Cardiac septum (tissue), 1 donor: ENCODE data around the gene ZNF154. TPM values are rescaled to one million over a fixed set of nuclear protein-coding genes. Genes with fewer than 3 reads are reported as not detected.

Experiments
- DNase-seq: peaks from one replicate; pipeline ENCODE4 v3.0.0-alpha.2; 2020; ENCODE audit warnings: low spot score
- intact Hi-C: fragments of 100-400 bp; cut with DNase I; formaldehyde crosslinking; loops from one replicate; pipeline ENCODE4 v1.14.0; 2022
- total RNA-seq: library from RNA; stranded (reverse); fragmentation: NEBNext Ultra II Directional; extraction: Animal tissue kit (Norgen Biotek cat#: 25700); gene quantifications from one replicate; pipeline ENCODE4 v1.2.1, GENCODE V29; 2021
- donor health status: DM: no; HTN: no; CAD: no.

ZNF154 gene
- total RNA-seq, 1 donor from 2014 or later = 6.0 TPM

GRCh38 chr19:57687363-57688010, 21.5 kb downstream of the ZNF154 start:
- intact Hi-C loops = no loop called here
- no peak for DNase-seq

- DNase-seq = no peak
- intact Hi-C loops = no loop called here
These were observed 22.3 kb downstream of the ZNF154 start for GRCh38 chr19:57686727-57687126.

GRCh38 chr19:57682226-57682766, 26.7 kb downstream of the ZNF154 start:
- DNase-seq = no peak
- intact Hi-C loops = no loop called here

GRCh38 chr19:57675881-57676280, 33.1 kb downstream of the ZNF154 start:
- intact Hi-C loops = no loop called here
- no peak for DNase-seq

- DNase-seq = no peak
These were observed 36.5 kb downstream of the ZNF154 start for GRCh38 chr19:57672466-57672865.

GRCh38 chr19:57671124-57671895, 37.7 kb downstream of the ZNF154 start:
- DNase-seq = no peak
- intact Hi-C loops = no loop called here

More at GRCh38 chr19:57672466-57672865, 36.5 kb downstream of the ZNF154 start:
- intact Hi-C loops = no loop called here

- no peak for DNase-seq
- intact Hi-C loops = no loop called here
These were observed 40.4 kb downstream of the ZNF154 start, which contains the start of gene ZSCAN4 for GRCh38 chr19:57668635-57669034. Gene ZSCAN4, plus strand, starts transcription at chr19:57668935. Its CDS starts 7,211 bp downstream, at chr19:57676146.

- intact Hi-C loops = no loop called here
- DNase-seq = no peak
These were observed 41.8 kb downstream of the ZNF154 start for GRCh38 chr19:57667228-57667627.

- no peak for DNase-seq
- intact Hi-C loops = no loop called here
These were observed 43.7 kb downstream of the ZNF154 start for GRCh38 chr19:57665261-57665806.

- DNase-seq = peak; percentile 76
- intact Hi-C loops = no loop called here
These were observed 44.5 kb downstream of the ZNF154 start for GRCh38 chr19:57664269-57665127.

GRCh38 chr19:57656346-57656745, 52.7 kb downstream of the ZNF154 start:
- intact Hi-C loops = no loop called here
- no peak for DNase-seq

- intact Hi-C loops = no loop called here
- no peak for DNase-seq
These were observed 53.6 kb downstream of the ZNF154 start for GRCh38 chr19:57655443-57655842.

GRCh38 chr19:57653689-57654088, 55.3 kb downstream of the ZNF154 start:
- DNase-seq = no peak
- intact Hi-C loops = no loop called here

GRCh38 chr19:57651654-57651996, 57.4 kb downstream of the ZNF154 start:
- no peak for DNase-seq
- intact Hi-C loops = no loop called here

GRCh38 chr19:57648331-57649003, 60.5 kb downstream of the ZNF154 start:
- intact Hi-C loops = no loop called here
- DNase-seq = no peak
